Measurements from ENCODE around the gene CCDC88B. TPM values are rescaled to one million over a fixed set of nuclear protein-coding genes. Genes with fewer than 3 reads are reported as not detected.
A peak's percentile ranks its signal among the peaks of the same experiment; 100 is the strongest.

The CCDC88B gene
- total and polyA plus RNA-seq, 7 donors: 2.6 to 157 (median 8.6) TPM

- H3K9me3 ChIP-seq: no peaks in the 10 kb centered on the region
- peaks cover 10 to 46% (median 17%) of the 10 kb centered on the region in 4 donors for H3K36me3 ChIP-seq
- peak overlapping the region; percentile 98 to 99 (median 98) for H3K27ac ChIP-seq
- DNase-seq: peak; percentile 74
- peaks cover 0 to 24% (median 22%) of the 10 kb centered on the region in 4 donors for H3K4me1 ChIP-seq
- H3K4me3 ChIP-seq: peak overlapping the region; percentile 83 to 98 (median 86)
- TF ChIP-seq CTCF (IDR thresholded peaks at IDR 0.05) (no peak), POLR2AphosphoS5 (IDR thresholded peaks at IDR 0.05) (no peak), POLR2A (IDR thresholded peaks at IDR 0.05) (no peak), EP300 (IDR thresholded peaks at IDR 0.05) (no peak)
- intact Hi-C loops (cut with DNase I): loop anchor here (1.0 to 2.0 kb wide), 2 partner anchors 24 to 36 kb away; no protein-coding TSS in a partner anchor
- 6 to 22% methylated on average over 19 of the region's 19 CpGs for WGBS, 2 donors
- H3K27me3 ChIP-seq: no peaks in the 10 kb centered on the region
Measured at GRCh38 chr11:64318766-64319761, 20.9 kb upstream of the CCDC88B start.

GRCh38 chr11:64320556-64320955 is 19.4 kb upstream of the CCDC88B start:
- Histone ChIP-seq H3K27me3 (no peaks in the 10 kb centered on the region), H3K27ac (no peak overlapping the region), H3K4me3 (no peak overlapping the region), H3K9me3 (no peaks in the 10 kb centered on the region), H3K4me1 (peaks cover 0 to 24% (median 22%) of the 10 kb centered on the region in 4 donors), H3K36me3 (peaks cover 2 to 31% (median 7%) of the 10 kb centered on the region in 4 donors)
- 25 to 72% methylated on average over 7 of the region's 7 CpGs for WGBS, 2 donors
- intact Hi-C loops (cut with DNase I): no loop called here
- no peak for TF ChIP-seq POLR2A (IDR thresholded peaks at IDR 0.05)
- DNase-seq: no peak

- Histone ChIP-seq H3K36me3 (peaks cover 0 to 27% (median 3%) of the 10 kb centered on the region in 4 donors), H3K27me3 (no peaks in the 10 kb centered on the region), H3K4me1 (peaks cover 0 to 23% (median 21%) of the 10 kb centered on the region in 4 donors), H3K4me3 (no peak overlapping the region), H3K9me3 (no peaks in the 10 kb centered on the region), H3K27ac (no peak overlapping the region)
- WGBS, 2 donors: 16 to 72% methylated on average over 5 of the region's 5 CpGs
- intact Hi-C loops (cut with DNase I): no loop called here
- no peak for TF ChIP-seq CTCF (IDR thresholded peaks at IDR 0.05)
- TF ChIP-seq POLR2AphosphoS5 (IDR thresholded peaks at IDR 0.05): no peak
- TF ChIP-seq POLR2A (IDR thresholded peaks at IDR 0.05): no peak
- TF ChIP-seq EP300 (IDR thresholded peaks at IDR 0.05): no peak
- no peak for DNase-seq
Measured at GRCh38 chr11:64321026-64321425, 19.0 kb upstream of the CCDC88B start.

GRCh38 chr11:64321533-64321932 is 18.5 kb upstream of the CCDC88B start:
- intact Hi-C loops (cut with DNase I): no loop called here

More at GRCh38 chr11:64321533-64321932, 18.5 kb upstream of the CCDC88B start:
- Histone ChIP-seq H3K27ac (no peak overlapping the region), H3K4me1 (peaks cover 0 to 19% (median 16%) of the 10 kb centered on the region in 4 donors), H3K27me3 (no peaks in the 10 kb centered on the region), H3K9me3 (no peaks in the 10 kb centered on the region), H3K36me3 (peaks cover 0 to 22% (median 0%) of the 10 kb centered on the region in 4 donors), H3K4me3 (no peak overlapping the region)
- 18 to 75% methylated on average over 5 of the region's 5 CpGs for WGBS, 2 donors
- DNase-seq: no peak
- TF ChIP-seq POLR2A (IDR thresholded peaks at IDR 0.05) (no peak), POLR2AphosphoS5 (IDR thresholded peaks at IDR 0.05) (no peak), CTCF (IDR thresholded peaks at IDR 0.05) (no peak), EP300 (IDR thresholded peaks at IDR 0.05) (no peak)
